HepG2 (cell line): Measurements from ENCODE around the gene B3GALT5. TPM values are rescaled to one million over a fixed set of nuclear protein-coding genes. Genes with fewer than 3 reads are reported as not detected.

Experiments
- ATAC-seq: fragments of 200-7000 bp; cut with Tn5 transposase; 3 replicates; pipeline ENCODE4 v1.9.1; 2020; ENCODE audit warnings: mild to moderate bottlenecking, moderate library complexity
- BruUV-seq: library from RNA; stranded (reverse); fragments of 400-500 nt; replicated peaks from 2 replicates; lab custom pipeline; 2021; lab: Mats Ljungman, UMichigan
- CTCF ChIA-PET: fragments of 300-600 bp; formaldehyde crosslinking; extraction: SDS; loops from one replicate; lab custom pipeline; 2021; ENCODE audit warnings: low total read pairs, inconsistent platforms, low intra/inter-chr PET ratio; lab: Yijun Ruan, JAX
- POLR2A ChIA-PET: fragments of 350-600 bp; sonication (Branson Sonifier 250); formaldehyde crosslinking; loops from one replicate; lab custom pipeline; 2020; ENCODE audit warnings: antibody characterized with exemption, inconsistent platforms; lab: Yijun Ruan, JAX
- DNase-seq: peaks from one replicate; pipeline ENCODE4 v3.0.0-alpha.2; 2015; ENCODE audit warnings: low spot score
- FAIRE-seq: peaks from 3 replicates; lab custom pipeline; 2011; peaks lifted over from hg19 to GRCh38; lab: Jason Lieb, UNC
- H2AFZ ChIP-seq: one replicate; pipeline ENCODE4 v1.6.1; 2011; ENCODE audit warnings: low read length, inconsistent platforms
- H3K27ac ChIP-seq: fragments of 300-600 bp; 3 replicates; pipeline ENCODE4 v1.8.0; 2011; ENCODE audit warnings: mixed run types, mild to moderate bottlenecking, mixed read lengths, low read length, inconsistent platforms; ENCODE audit not compliant: insufficient read depth; ENCODE audit errors: extremely low read length
- H3K27me3 ChIP-seq, 2 experiments: fragments of 200-600 bp in 1 of 2; 2 replicates in 1 of 2; 3 replicates in 1 of 2; pipeline versions ENCODE4 v1.6.0 to v1.8.0; 2011; ENCODE audit warnings: low read length in 2 of 2, mild to moderate bottlenecking in 2 of 2, moderate library complexity in 2 of 2, inconsistent platforms in 1 of 2; ENCODE audit not compliant: insufficient read depth in 2 of 2, control insufficient read depth in 1 of 2
- H3K36me3 ChIP-seq, 2 experiments: fragments of 200-600 bp in 1 of 2; replicated peaks in 1 of 2; 2 replicates in 1 of 2; 3 replicates in 1 of 2; pipeline versions ENCODE4 v1.5.1 to v1.8.0; 2011; ENCODE audit warnings: low read length in 2 of 2, inconsistent platforms in 1 of 2; ENCODE audit not compliant: insufficient read depth in 2 of 2, control insufficient read depth in 1 of 2
- H3K4me1 ChIP-seq: 2 replicates; pipeline ENCODE4 v1.5.1; 2012; ENCODE audit warnings: low read length, inconsistent platforms; ENCODE audit not compliant: insufficient read depth
- H3K4me2 ChIP-seq: 2 replicates; pipeline ENCODE4 v1.6.0; 2011; ENCODE audit warnings: low read depth, low read length, inconsistent platforms
- H3K4me3 ChIP-seq, 3 experiments: fragments of 200-600 bp in 1 of 3; sonication (generic), shearing (Covaris generic) in 1 of 3; replicated peaks in 1 of 3; 2 replicates each; pipeline ENCODE4 v1.5.1; 2011 to 2016; ENCODE audit warnings: low read length in 3 of 3, inconsistent platforms in 2 of 3, low read depth in 2 of 3, mild to moderate bottlenecking in 2 of 3, control low read depth in 1 of 3, mixed read lengths in 1 of 3; ENCODE audit not compliant: insufficient read depth in 1 of 3
- H3K79me2 ChIP-seq: one replicate; pipeline ENCODE4 v1.6.1; 2011; ENCODE audit warnings: low read length, inconsistent platforms; ENCODE audit not compliant: insufficient read depth
- H3K9ac ChIP-seq: 2 replicates; pipeline ENCODE4 v1.6.0; 2011; ENCODE audit warnings: mild to moderate bottlenecking, low read depth, low read length, inconsistent platforms; ENCODE audit not compliant: insufficient read depth
- H3K9me3 ChIP-seq: 2 replicates; pipeline ENCODE4 v1.5.1; 2012; ENCODE audit warnings: mild to moderate bottlenecking, low read length
- H4K20me1 ChIP-seq: 2 replicates; pipeline ENCODE4 v1.6.0; 2011; ENCODE audit warnings: inconsistent platforms, mild to moderate bottlenecking, low read length, moderate library complexity; ENCODE audit not compliant: insufficient read depth
- ADNP ChIP-seq: sonication (generic); formaldehyde crosslinking; IDR thresholded peaks from 2 replicates; pipeline ENCODE4 v1.4.0; 2020; ENCODE audit warnings: missing genetic modification reagents
- ATF5 ChIP-seq: sonication (generic); formaldehyde crosslinking; IDR thresholded peaks from 2 replicates; pipeline ENCODE4 v1.4.0; 2020; ENCODE audit warnings: mild to moderate bottlenecking, low read depth, missing genetic modification reagents
- NCOA5 ChIP-seq: sonication (generic); formaldehyde crosslinking; IDR thresholded peaks from 2 replicates; pipeline ENCODE4 v1.4.0; 2020; ENCODE audit warnings: missing genetic modification reagents
- NCOR1 ChIP-seq: fragments of 200-600 bp; sonication (generic); IDR thresholded peaks from 2 replicates; pipeline ENCODE4 v1.7.0; 2017; ENCODE audit warnings: antibody characterized with exemption, low read length, borderline replicate concordance
- RBM39 ChIP-seq: fragments of 200-400 bp; formaldehyde crosslinking; IDR thresholded peaks from one replicate; pipeline ENCODE4 v1.6.1; 2018; ENCODE audit warnings: antibody characterized with exemption, mild to moderate bottlenecking, low read depth, low read length; ENCODE audit not compliant: poor library complexity, severe bottlenecking
- SMAD1 ChIP-seq: sonication (generic); formaldehyde crosslinking; IDR thresholded peaks from 2 replicates; pipeline ENCODE4 v1.4.0; 2020; ENCODE audit warnings: missing genetic modification reagents, low read depth, mild to moderate bottlenecking, borderline replicate concordance
- YEATS4 ChIP-seq: sonication (generic); formaldehyde crosslinking; IDR thresholded peaks from 2 replicates; pipeline ENCODE4 v1.4.0; 2020; ENCODE audit warnings: missing genetic modification reagents, borderline replicate concordance
- ZBTB10 ChIP-seq: sonication (generic); formaldehyde crosslinking; IDR thresholded peaks from 2 replicates; pipeline ENCODE4 v1.4.0; 2020; ENCODE audit warnings: missing genetic modification reagents, borderline replicate concordance
- ZBTB40 ChIP-seq, 2 experiments: fragments of 450-650 bp in 1 of 2; sonication (generic) in 1 of 2; formaldehyde crosslinking in 1 of 2; IDR thresholded peaks; 2 replicates each; pipeline versions ENCODE4 v1.6.1 to v1.8.0; 2016 to 2022; ENCODE audit warnings: antibody characterized with exemption in 1 of 2, mild to moderate bottlenecking in 1 of 2, missing genetic modification reagents in 1 of 2
- ZBTB7B ChIP-seq: sonication (generic); formaldehyde crosslinking; IDR thresholded peaks from 2 replicates; pipeline ENCODE4 v1.4.0; 2020; ENCODE audit warnings: missing genetic modification reagents
- ZKSCAN8 ChIP-seq: IDR thresholded peaks from 2 replicates; pipeline ENCODE4 v1.6.1; 2016; ENCODE audit warnings: borderline replicate concordance, missing genetic modification reagents, missing compliant biosample characterization
- ZNF501 ChIP-seq: sonication (generic); formaldehyde crosslinking; IDR thresholded peaks from 2 replicates; pipeline ENCODE4 v1.5.1; 2020; ENCODE audit warnings: mild to moderate bottlenecking, moderate library complexity, missing genetic modification reagents
- WGBS: methylation state at CpG from one replicate; pipeline ENCODE4 v1.1.6; 2017; ENCODE audit warnings: low lambda C conversion rate; 5-methylcytosine and 5-hydroxymethylcytosine counted together
- in situ Hi-C: cut with HindIII; loops from 2 replicates; pipeline ENCODE4 v1.10.0; 2017; ENCODE audit warnings: low pct_unique_long_range_greater_than_20kb; ENCODE audit not compliant: extremely low pct_ligation_motif_present
- intact Hi-C: fragments of 100-400 bp; cut with micrococcal nuclease; formaldehyde crosslinking; loops from one replicate; pipeline ENCODE4 v1.10.0; 2022; ENCODE audit not compliant: unreplicated experiment
- polyA plus RNA-seq, 8 experiments: library from polyadenylated mRNA; depleted of rRNA in 3 of 8; stranded (reverse) in 7 of 8; unstranded in 1 of 8; fragments of >200 nt; fragmentation: Illumina TruSeq in 4 of 8; extraction: Trizol in 4 of 8; gene quantifications; 2 replicates each; pipeline versions ENCODE4 v1.2.1 to v1.2.3, GENCODE V29; 2011 to 2016; ENCODE audit warnings: low read depth in 4 of 8, missing spikeins in 1 of 8, mixed read lengths in 1 of 8; ENCODE audit not compliant: insufficient read depth in 1 of 8
- total RNA-seq, 5 experiments: library from RNA; depleted of rRNA; stranded (reverse); fragments of >200 nt; fragmentation: Illumina TruSeq; extraction: Trizol; gene quantifications; 2 replicates each; pipeline ENCODE4 v1.2.3, GENCODE V29; 2016; ENCODE audit warnings: low read depth in 1 of 5

The B3GALT5 gene
- total and polyA plus RNA-seq, 2 of the 13 experiments (the other 11 are each of a cell fraction or from before 2014, with no cell fraction given) = 0.02 to 0.03 TPM

GRCh38 chr21:39650801-39651200 is 38.1 kb downstream of the B3GALT5 start:
- no peak overlapping the region for H3K4me2 ChIP-seq
- intact Hi-C loops = no loop called here
- H3K4me3 ChIP-seq = no peak overlapping the region
- CTCF ChIA-PET = no interaction called here
- DNase-seq = no peak
- H3K36me3 ChIP-seq = no peaks in the 10 kb centered on the region
- POLR2A ChIA-PET = no interaction called here
- H3K4me1 ChIP-seq = no peaks in the 10 kb centered on the region
- WGBS = 49% methylated on average over 7 of the region's 7 CpGs
- no peaks in the 10 kb centered on the region for H3K9me3 ChIP-seq
- no peak overlapping the region for H2AFZ ChIP-seq
- H3K27me3 ChIP-seq = no peaks in the 10 kb centered on the region
- no peak overlapping the region for H3K9ac ChIP-seq
- in situ Hi-C loops = no loop called here
- no peak for ATAC-seq
- H4K20me1 ChIP-seq = no peaks in the 10 kb centered on the region
- H3K79me2 ChIP-seq = no peaks in the 10 kb centered on the region
- no peak for FAIRE-seq
- no peak overlapping the region for H3K27ac ChIP-seq
- no TSS peak for BruUV-seq
- TF ChIP-seq ZBTB7B (CRISPR knock-in tag) (no peak), ZNF501 (no peak), ATF5 (no peak), ZKSCAN8 (no peak), RBM39 (no peak), SMAD1 (CRISPR knock-in tag) (no peak), NCOR1 (no peak), ADNP (CRISPR knock-in tag) (no peak), ZBTB10 (CRISPR knock-in tag) (no peak), NCOA5 (CRISPR knock-in tag) (no peak), ZBTB40 (IDR thresholded peaks at IDR 0.05) (no peak), ZBTB40 (CRISPR knock-in tag; IDR thresholded peaks at IDR 0.05) (no peak), YEATS4 (no peak)
